Ishikawa (cell line): ENCODE measurements around the gene ADGRL2.

Experiments used
- CEBPB ChIP-seq: IDR thresholded peaks from 2 replicates; pipeline ENCODE4 v1.6.1; 2012
- CREB1 ChIP-seq: IDR thresholded peaks from 2 replicates; pipeline ENCODE4 v1.6.1; 2012; ENCODE audit warnings: low read depth
- EGR1 ChIP-seq: IDR thresholded peaks from 2 replicates; pipeline ENCODE4 v1.6.1; 2012
- EP300 ChIP-seq: IDR thresholded peaks from 2 replicates; pipeline ENCODE4 v1.6.1; 2012; ENCODE audit warnings: borderline replicate concordance
- FOXM1 ChIP-seq: IDR thresholded peaks from 2 replicates; pipeline ENCODE4 v1.6.1; 2012; ENCODE audit warnings: low read depth, borderline replicate concordance
- MAX ChIP-seq: IDR thresholded peaks from 2 replicates; pipeline ENCODE4 v1.6.1; 2012
- NFIC ChIP-seq: IDR thresholded peaks from 2 replicates; pipeline ENCODE4 v1.6.1; 2012
- RAD21 ChIP-seq: IDR thresholded peaks from 2 replicates; pipeline ENCODE4 v1.6.1; 2012; ENCODE audit warnings: low read depth
- REST ChIP-seq: IDR thresholded peaks from 2 replicates; pipeline ENCODE4 v1.6.1; 2012; ENCODE audit warnings: low read depth, mild to moderate bottlenecking
- TAF1 ChIP-seq: IDR thresholded peaks from 2 replicates; pipeline ENCODE4 v1.6.1; 2012; ENCODE audit warnings: low read depth, mild to moderate bottlenecking
- TCF12 ChIP-seq: IDR thresholded peaks from 2 replicates; pipeline ENCODE4 v1.6.1; 2012; ENCODE audit warnings: low read depth
- TEAD4 ChIP-seq: IDR thresholded peaks from 2 replicates; pipeline ENCODE4 v1.6.1; 2012
- YY1 ChIP-seq: IDR thresholded peaks from 2 replicates; pipeline ENCODE4 v1.6.1; 2012; ENCODE audit warnings: low read depth
- ZBTB7A ChIP-seq: IDR thresholded peaks from 2 replicates; pipeline ENCODE4 v1.6.1; 2012; ENCODE audit warnings: low read depth
- TF ChIP-seq, protein P1 (sequence below): IDR thresholded peaks from 2 replicates; pipeline ENCODE4 v1.6.1; 2012

Gene ADGRL2

GRCh38 chr1:81819613-81820012 lies 18.9 kb downstream of the ADGRL2 start:
- TF ChIP-seq FOXM1 (no peak), EGR1 (no peak), TEAD4 (no peak), ZBTB7A (no peak), TCF12 (no peak), MAX (no peak), TAF1 (no peak)

DNA sequence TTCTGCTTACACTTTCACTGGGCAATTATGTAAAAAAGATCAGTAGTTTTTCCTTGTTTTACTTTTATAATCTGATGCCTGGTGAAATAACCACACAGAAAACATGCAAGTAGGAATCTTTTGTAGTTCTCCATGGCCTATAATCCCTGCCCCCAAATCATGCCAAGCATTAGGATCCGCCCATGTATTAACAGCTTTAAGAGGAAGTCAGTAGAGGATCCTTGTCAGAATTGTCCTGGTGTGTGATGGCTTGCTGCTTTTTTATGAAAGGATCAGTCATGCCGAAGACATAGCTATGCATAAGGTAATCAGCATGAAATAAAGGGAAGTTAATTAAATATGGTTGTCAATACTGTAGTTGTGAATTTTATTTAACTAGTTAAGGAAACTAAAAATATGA lies 20.0 kb downstream of the ADGRL2 start:
- TF ChIP-seq MAX, result no peak
- no peak for TF ChIP-seq CEBPB
- no peak for TF ChIP-seq EP300
- no peak for TF ChIP-seq TCF12
- no peak for TF ChIP-seq RAD21
- no peak for TF ChIP-seq TAF1
- no peak for TF ChIP-seq YY1
- TF ChIP-seq FOXM1, result no peak
- TF ChIP-seq, protein P1, sequence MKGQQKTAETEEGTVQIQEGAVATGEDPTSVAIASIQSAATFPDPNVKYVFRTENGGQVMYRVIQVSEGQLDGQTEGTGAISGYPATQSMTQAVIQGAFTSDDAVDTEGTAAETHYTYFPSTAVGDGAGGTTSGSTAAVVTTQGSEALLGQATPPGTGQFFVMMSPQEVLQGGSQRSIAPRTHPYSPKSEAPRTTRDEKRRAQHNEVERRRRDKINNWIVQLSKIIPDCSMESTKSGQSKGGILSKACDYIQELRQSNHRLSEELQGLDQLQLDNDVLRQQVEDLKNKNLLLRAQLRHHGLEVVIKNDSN, result no peak
- TF ChIP-seq TEAD4, result no peak
- TF ChIP-seq ZBTB7A, result no peak

DNA sequence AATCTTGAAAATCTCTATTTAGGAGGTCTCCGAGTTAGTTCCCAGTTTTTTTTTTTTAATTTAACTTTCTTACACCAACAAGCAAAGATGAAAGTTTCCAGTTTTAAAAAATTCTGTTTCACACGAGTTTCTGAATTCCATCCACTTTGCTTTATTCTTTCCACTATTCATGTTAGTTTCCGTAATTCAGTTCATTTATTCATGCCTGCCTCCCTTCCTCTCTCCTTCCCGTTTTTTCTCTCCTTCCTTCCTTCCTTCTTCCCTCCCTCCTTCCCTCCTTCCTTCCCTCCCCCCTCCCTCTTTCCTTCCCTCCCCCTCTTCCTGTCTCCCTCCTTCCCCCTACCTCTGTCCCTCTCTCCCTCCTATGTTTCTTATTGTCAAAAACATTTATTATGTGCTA lies 22.3 kb downstream of the ADGRL2 start:
- TF ChIP-seq, protein P1, result no peak
- TF ChIP-seq TAF1 (no peak), EP300 (no peak), CEBPB (no peak), EGR1 (no peak)

DNA sequence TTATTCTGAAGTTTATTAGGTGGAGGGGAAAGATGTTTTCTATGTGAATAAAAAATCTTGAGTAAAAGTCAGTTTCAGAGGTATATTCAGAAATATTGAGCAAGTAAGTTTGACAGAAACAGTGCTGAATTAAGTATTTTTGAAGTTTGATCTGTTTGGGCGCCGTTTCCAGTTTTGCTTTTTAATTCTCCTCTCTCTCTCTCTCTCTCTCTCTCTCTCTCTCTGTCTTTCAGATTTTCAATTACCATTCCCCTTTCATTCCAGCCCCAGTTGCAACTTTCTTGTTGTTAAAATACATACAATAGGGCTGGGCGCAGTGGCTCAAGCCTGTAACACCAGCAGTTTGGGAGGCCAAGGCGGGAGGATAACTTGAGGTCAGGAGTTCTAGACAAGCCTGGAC lies 24.0 kb downstream of the ADGRL2 start:
- TF ChIP-seq TAF1, result no peak

- TF ChIP-seq FOXM1 (no peak), NFIC (peak; percentile 66)
These were observed 27.2 kb downstream of the ADGRL2 start for GRCh38 chr1:81827942-81828341.

DNA sequence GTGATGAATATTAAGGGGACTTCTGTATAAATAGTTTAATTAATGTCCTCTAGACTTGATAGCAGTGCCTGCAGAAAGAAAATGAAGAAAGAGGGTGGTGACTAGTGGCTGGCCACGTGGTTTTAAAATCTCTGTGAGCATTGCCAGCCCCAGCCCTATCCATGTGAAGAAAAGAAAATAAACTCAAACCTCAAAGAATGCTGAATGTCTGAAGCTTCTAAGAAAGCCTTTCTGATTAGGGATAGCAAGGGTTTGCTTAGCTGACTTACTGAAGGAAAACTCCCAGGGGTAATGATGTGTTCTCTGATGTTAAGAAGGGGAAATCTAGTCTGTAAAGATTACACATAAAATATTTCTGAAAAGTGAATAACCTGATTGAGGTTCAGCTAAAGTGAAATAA lies 31.8 kb downstream of the ADGRL2 start:
- TF ChIP-seq, protein P1, result peak; percentile 54; the same call in 1 of the 2 replicates
- no peak for TF ChIP-seq ZBTB7A

- TF ChIP-seq CREB1 (no peak), REST (no peak), CEBPB (no peak), FOXM1 (no peak), ZBTB7A (no peak), RAD21 (no peak), MAX (no peak), TAF1 (no peak), YY1 (no peak), NFIC (no peak), TEAD4 (no peak), TCF12 (no peak), EGR1 (no peak), EP300 (no peak)
- TF ChIP-seq, protein P1, result no peak
These were observed 33.0 kb downstream of the ADGRL2 start for GRCh38 chr1:81833722-81834121.

GRCh38 chr1:81834268-81834667 lies 33.5 kb downstream of the ADGRL2 start:
- TF ChIP-seq TAF1 (no peak), CREB1 (no peak), TCF12 (no peak), MAX (no peak), YY1 (no peak), RAD21 (no peak), REST (no peak)
- TF ChIP-seq, protein P1, result no peak
